Astrocyte of the spinal cord (primary cell): ENCODE results near the gene TBC1D22A.

Experiments used
- DNase-seq: peaks from one replicate; pipeline ENCODE4 v3.0.0; 2011; ENCODE audit warnings: low read depth, low spot score
- H3K4me3 ChIP-seq: 2 replicates; pipeline ENCODE4 v1.5.1; 2011; ENCODE audit warnings: low read depth, mild to moderate bottlenecking, low read length, moderate library complexity
- CTCF ChIP-seq: IDR thresholded peaks from 2 replicates; pipeline ENCODE4 v1.5.1; 2012; ENCODE audit warnings: low read depth, mild to moderate bottlenecking, low read length, inconsistent platforms
- in situ Hi-C: cut with HindIII; loops from 2 replicates; pipeline ENCODE4 v1.10.0; 2017; ENCODE audit warnings: low sequenced_read_pairs

Gene TBC1D22A

GRCh38 chr22:47055921-47056320 is 293.5 kb downstream of the TBC1D22A start:
- in situ Hi-C loops: no loop called here
- no peak for TF ChIP-seq CTCF
- DNase-seq: no peak
- H3K4me3 ChIP-seq: no peak overlapping the region

- in situ Hi-C loops: no loop called here
- TF ChIP-seq CTCF: no peak
- H3K4me3 ChIP-seq: no peak overlapping the region
- DNase-seq: no peak
Measured at GRCh38 chr22:47056361-47056760, 293.9 kb downstream of the TBC1D22A start.

GRCh38 chr22:47056776-47057470 is 294.5 kb downstream of the TBC1D22A start:
- DNase-seq: no peak
- in situ Hi-C loops: no loop called here
- TF ChIP-seq CTCF: no peak
- H3K4me3 ChIP-seq: no peak overlapping the region

GRCh38 chr22:47057916-47058585 is 295.6 kb downstream of the TBC1D22A start:
- no peak for DNase-seq
- TF ChIP-seq CTCF: no peak
- no peak overlapping the region for H3K4me3 ChIP-seq
- in situ Hi-C loops: no loop called here

GRCh38 chr22:47059076-47059475 is 296.6 kb downstream of the TBC1D22A start:
- no peak for TF ChIP-seq CTCF
- in situ Hi-C loops: no loop called here
- no peak overlapping the region for H3K4me3 ChIP-seq
- DNase-seq: no peak

- no peak for TF ChIP-seq CTCF
- in situ Hi-C loops: no loop called here
- no peak overlapping the region for H3K4me3 ChIP-seq
- DNase-seq: peak; percentile 12
Measured at GRCh38 chr22:47059701-47060161, 297.3 kb downstream of the TBC1D22A start.
